Endodermal cell (in vitro differentiated cells): Measurements from ENCODE around the gene GPR39. TPM values are rescaled to one million over a fixed set of nuclear protein-coding genes. Genes with fewer than 3 reads are reported as not detected.
A peak's percentile ranks its signal among the peaks of the same experiment; 100 is the strongest.

Source experiments
- DNase-seq: peaks from one replicate; pipeline ENCODE4 v3.0.0-alpha.2; 2017
- H3K27ac ChIP-seq: 2 replicates; pipeline ENCODE4 v1.5.1; 2013; ENCODE audit warnings: mild to moderate bottlenecking, low read depth, low read length, moderate library complexity
- H3K27me3 ChIP-seq: 2 replicates; pipeline ENCODE4 v1.6.1; 2013; ENCODE audit warnings: mild to moderate bottlenecking, low read length, moderate library complexity; ENCODE audit not compliant: insufficient read depth, control insufficient read depth, poor library complexity, severe bottlenecking
- H3K36me3 ChIP-seq: 2 replicates; pipeline ENCODE4 v1.7.0; 2013; ENCODE audit warnings: mild to moderate bottlenecking, low read length, moderate library complexity; ENCODE audit not compliant: control insufficient read depth, insufficient read depth
- H3K4me1 ChIP-seq: one replicate; pipeline ENCODE4 v1.7.0; 2013; ENCODE audit warnings: low read length; ENCODE audit not compliant: control insufficient read depth, insufficient read depth
- H3K4me3 ChIP-seq: 2 replicates; pipeline ENCODE4 v1.5.1; 2013; ENCODE audit warnings: mild to moderate bottlenecking, low read length, moderate library complexity
- H3K9ac ChIP-seq: 2 replicates; pipeline ENCODE4 v1.6.1; 2013; ENCODE audit warnings: mild to moderate bottlenecking, low read length, moderate library complexity; ENCODE audit not compliant: poor library complexity, severe bottlenecking; ENCODE audit errors: extremely low read depth
- H3K9me3 ChIP-seq: 2 replicates; pipeline ENCODE4 v1.6.1; 2013; ENCODE audit warnings: mild to moderate bottlenecking, low read length, moderate library complexity; ENCODE audit not compliant: control insufficient read depth
- H3K27ac Mint-ChIP-seq: 2 replicates; pipeline ENCODE4 v1.8.0; 2020; ENCODE audit warnings: mixed read lengths
- H3K27me3 Mint-ChIP-seq: 2 replicates; pipeline ENCODE4 v1.8.0; 2021; ENCODE audit warnings: mild to moderate bottlenecking, mixed read lengths; ENCODE audit not compliant: insufficient read depth
- H3K36me3 Mint-ChIP-seq: 2 replicates; pipeline ENCODE4 v1.8.0; 2020; ENCODE audit warnings: low read depth, mixed read lengths
- H3K4me1 Mint-ChIP-seq: 2 replicates; pipeline ENCODE4 v1.8.0; 2020; ENCODE audit warnings: mixed read lengths
- H3K4me3 Mint-ChIP-seq: 2 replicates; pipeline ENCODE4 v1.8.0; 2020; ENCODE audit warnings: mild to moderate bottlenecking, moderate library complexity, mixed read lengths
- H3K9me3 Mint-ChIP-seq: 2 replicates; pipeline ENCODE4 v1.8.0; 2020; ENCODE audit warnings: mild to moderate bottlenecking, mixed read lengths
- CTCF ChIP-seq: fragments of 200-600 bp; sonication (generic); conservative IDR thresholded peaks from 2 replicates; pipeline ENCODE4 v1.5.0; 2021; ENCODE audit warnings: antibody characterized with exemption, mild to moderate bottlenecking
- whole genome bisulfite sequencing, 2 experiments: methylation state at CpG; one replicate each; pipeline versions ENCODE4 v1.1.5 to v1.1.7; 2013; ENCODE audit warnings: missing lambda C conversion rate in 2 of 2, mixed read lengths in 1 of 2; ENCODE audit not compliant: insufficient coverage in 1 of 2, insufficient read length in 1 of 2; 5-methylcytosine and 5-hydroxymethylcytosine counted together
- total RNA-seq, 2 donors: library from RNA; stranded (reverse); fragmentation: NEBNext Ultra II Directional in 1 of 2; extraction: Animal tissue kit (Norgen Biotek cat#: 25700) in 1 of 2; gene quantifications; 2 replicates in 1 of 2; 3 replicates in 1 of 2; pipeline ENCODE4 v1.2.1, GENCODE V29; 2021

The GPR39 gene
- total RNA-seq, 2 donors from 2014 or later: 9.4 to 14.6 TPM

- no peak for TF ChIP-seq CTCF
Observed at GRCh38 chr2:132446444-132446843, 29.8 kb downstream of the GPR39 start.

GRCh38 chr2:132448331-132448730, 31.7 kb downstream of the GPR39 start:
- H3K27me3 Mint-ChIP-seq: no peaks in the 10 kb centered on the region
- H3K9me3 ChIP-seq: peaks cover 11% of the 10 kb centered on the region
- H3K27ac Mint-ChIP-seq: no peak overlapping the region
- no peak overlapping the region for H3K4me3 Mint-ChIP-seq
- H3K27ac ChIP-seq: no peak overlapping the region
- WGBS, 2 experiments: 58 to 60% methylated on average over 6 of the region's 6 CpGs
- H3K27me3 ChIP-seq: no peaks in the 10 kb centered on the region
- H3K36me3 ChIP-seq: peaks cover 5% of the 10 kb centered on the region
- no peak overlapping the region for H3K9ac ChIP-seq
- H3K4me1 Mint-ChIP-seq: peaks cover 34% of the 10 kb centered on the region
- no peak for TF ChIP-seq CTCF
- H3K4me3 ChIP-seq: no peak overlapping the region
- H3K36me3 Mint-ChIP-seq: peaks cover 11% of the 10 kb centered on the region
- H3K4me1 ChIP-seq: peaks cover 11% of the 10 kb centered on the region
- DNase-seq: no peak
- peaks cover 11% of the 10 kb centered on the region for H3K9me3 Mint-ChIP-seq

More at GRCh38 chr2:132446444-132446843, 29.8 kb downstream of the GPR39 start:
- H3K36me3 ChIP-seq: no peaks in the 10 kb centered on the region
- Mint-ChIP-seq H3K27me3 (no peaks in the 10 kb centered on the region), H3K36me3 (no peaks in the 10 kb centered on the region), H3K9me3 (no peaks in the 10 kb centered on the region), H3K4me3 (no peak overlapping the region), H3K4me1 (peaks cover 46% of the 10 kb centered on the region), H3K27ac (no peak overlapping the region)
- no peaks in the 10 kb centered on the region for H3K9me3 ChIP-seq
- WGBS, 2 experiments: 76 to 92% methylated on average over 2 of the region's 2 CpGs
- peaks cover 11% of the 10 kb centered on the region for H3K4me1 ChIP-seq
- H3K27me3 ChIP-seq: no peaks in the 10 kb centered on the region
- H3K27ac ChIP-seq: no peak overlapping the region
- no peak overlapping the region for H3K9ac ChIP-seq
- DNase-seq: no peak
- no peak overlapping the region for H3K4me3 ChIP-seq

- Mint-ChIP-seq H3K36me3 (peaks cover 14% of the 10 kb centered on the region), H3K27me3 (no peaks in the 10 kb centered on the region), H3K4me3 (no peak overlapping the region), H3K27ac (no peak overlapping the region), H3K4me1 (peaks cover 34% of the 10 kb centered on the region), H3K9me3 (peaks cover 14% of the 10 kb centered on the region)
- DNase-seq: peak; percentile 81
- H3K27ac ChIP-seq: no peak overlapping the region
- H3K9me3 ChIP-seq: peaks cover 11% of the 10 kb centered on the region
- peak; percentile 85 for TF ChIP-seq CTCF
- H3K9ac ChIP-seq: no peak overlapping the region
- no peak overlapping the region for H3K4me3 ChIP-seq
- H3K27me3 ChIP-seq: no peaks in the 10 kb centered on the region
- H3K36me3 ChIP-seq: peaks cover 5% of the 10 kb centered on the region
- 79 to 86% methylated on average over 1 to 4 of the region's 4 CpGs for WGBS, 2 experiments
- H3K4me1 ChIP-seq: peaks cover 11% of the 10 kb centered on the region
Observed at GRCh38 chr2:132448771-132449170, 32.2 kb downstream of the GPR39 start.
